Superior temporal gyrus (tissue), 1 donor: ENCODE measurements around the gene RASL11B.
A peak's percentile ranks its signal among the peaks of the same experiment; 100 is the strongest.
"Not testable (repeated sequence)": the region's sequence is repeated elsewhere in the genome, so short reads cannot be mapped to it uniquely, and the experiment has no call there.

Experiments
- DNase-seq: peaks from one replicate; pipeline ENCODE4 v3.0.0-alpha.2; 2016; ENCODE audit errors: extremely low spot score

Gene RASL11B, protein sequence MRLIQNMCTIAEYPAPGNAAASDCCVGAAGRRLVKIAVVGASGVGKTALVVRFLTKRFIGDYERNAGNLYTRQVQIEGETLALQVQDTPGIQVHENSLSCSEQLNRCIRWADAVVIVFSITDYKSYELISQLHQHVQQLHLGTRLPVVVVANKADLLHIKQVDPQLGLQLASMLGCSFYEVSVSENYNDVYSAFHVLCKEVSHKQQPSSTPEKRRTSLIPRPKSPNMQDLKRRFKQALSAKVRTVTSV

GRCh38 chr4:52861879-52862616 lies at the start of gene RASL11B:
TSS of gene RASL11B (plus strand) at chr4:52862317. CDS start at chr4:52862508, 191 bp downstream.
- DNase-seq = peak; percentile 78

GRCh38 chr4:52813546-52813945 lies 48.6 kb upstream of the RASL11B start:
- DNase-seq = no peak

- DNase-seq = no peak
Measured at GRCh38 chr4:52822583-52822971, 39.5 kb upstream of the RASL11B start.

- no peak for DNase-seq
Measured at GRCh38 chr4:52822972-52823701, 39.0 kb upstream of the RASL11B start.

DNA sequence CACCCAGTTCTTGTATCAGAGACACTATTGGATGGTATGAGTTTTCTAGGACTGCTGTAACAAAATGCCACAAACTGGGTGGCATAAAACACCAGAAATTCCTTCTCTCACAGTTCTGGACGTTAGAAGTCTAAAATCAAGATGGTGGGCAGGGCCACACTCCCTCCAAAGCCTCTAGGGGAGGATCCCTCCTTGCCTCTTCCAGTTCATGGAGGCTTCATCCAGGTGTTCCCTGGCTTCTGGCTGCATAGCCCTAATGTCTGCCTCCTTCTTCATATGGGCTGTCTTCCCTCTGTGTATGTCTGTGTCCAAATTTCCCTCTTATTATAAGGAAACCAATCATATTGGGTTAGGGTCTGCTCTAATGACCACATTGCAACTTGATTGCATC lies 38.4 kb upstream of the RASL11B start:
- no peak for DNase-seq

DNA sequence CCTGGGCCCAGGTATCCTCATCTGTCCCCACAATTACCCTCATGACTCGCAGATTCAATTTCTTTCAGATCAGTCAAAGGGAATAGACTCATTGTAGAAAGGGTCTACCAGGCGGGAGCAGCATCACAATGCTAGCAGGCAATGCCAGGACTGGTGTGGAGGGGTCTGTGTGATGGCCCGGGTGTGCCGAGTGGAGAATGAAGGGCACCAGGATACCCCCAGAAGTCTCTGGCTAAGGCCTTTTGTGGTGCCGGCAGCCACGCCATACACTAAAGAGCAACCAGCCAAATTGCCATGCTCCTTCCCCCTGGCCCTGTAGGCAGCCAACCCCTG lies 37.9 kb upstream of the RASL11B start:
- no peak for DNase-seq

DNA sequence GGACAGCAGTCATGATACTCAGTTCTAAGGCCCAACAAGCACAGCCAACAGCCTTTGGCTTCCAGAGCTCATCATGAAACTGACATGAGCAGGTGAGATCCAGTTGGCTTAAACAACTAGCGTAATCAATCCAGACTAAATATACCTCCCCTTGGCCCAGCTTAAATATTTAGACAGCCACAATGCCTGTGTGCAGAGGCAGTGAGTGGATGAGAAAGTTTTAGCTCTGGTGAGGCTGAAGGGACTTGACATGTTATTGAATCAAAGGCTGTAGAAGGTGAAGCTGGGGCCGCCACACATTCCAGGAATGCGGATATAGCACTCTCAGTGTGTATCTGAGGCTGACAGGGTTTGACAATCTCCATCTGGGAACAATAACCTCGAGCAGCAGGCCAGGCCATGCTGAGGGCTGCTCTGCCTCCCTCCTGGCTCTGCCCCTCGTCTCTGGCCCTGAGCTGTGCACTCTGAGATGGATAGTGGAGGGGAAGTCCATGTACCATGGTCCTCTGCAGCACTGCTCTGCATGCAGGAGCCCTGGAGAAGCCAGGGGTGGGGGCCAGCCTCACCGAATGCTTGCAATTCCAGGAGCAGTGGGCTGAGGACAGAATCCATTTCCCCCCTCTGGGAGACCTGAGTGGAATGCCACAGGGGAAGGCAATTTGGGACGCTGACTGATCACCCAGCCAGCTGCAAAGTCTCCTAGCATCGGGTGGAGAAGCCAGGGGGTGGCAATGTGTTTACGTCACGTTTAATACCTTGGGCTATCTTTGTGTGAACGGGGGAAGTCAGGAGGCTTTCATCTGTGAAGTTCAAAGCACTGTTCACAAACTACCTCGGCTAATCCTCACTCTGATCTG lies 37.3 kb upstream of the RASL11B start:
- DNase-seq = no peak

GRCh38 chr4:52825460-52826090 lies 36.5 kb upstream of the RASL11B start:
- DNase-seq = no peak

GRCh38 chr4:52833941-52834525 lies 28.1 kb upstream of the RASL11B start:
- DNase-seq = no peak

DNA sequence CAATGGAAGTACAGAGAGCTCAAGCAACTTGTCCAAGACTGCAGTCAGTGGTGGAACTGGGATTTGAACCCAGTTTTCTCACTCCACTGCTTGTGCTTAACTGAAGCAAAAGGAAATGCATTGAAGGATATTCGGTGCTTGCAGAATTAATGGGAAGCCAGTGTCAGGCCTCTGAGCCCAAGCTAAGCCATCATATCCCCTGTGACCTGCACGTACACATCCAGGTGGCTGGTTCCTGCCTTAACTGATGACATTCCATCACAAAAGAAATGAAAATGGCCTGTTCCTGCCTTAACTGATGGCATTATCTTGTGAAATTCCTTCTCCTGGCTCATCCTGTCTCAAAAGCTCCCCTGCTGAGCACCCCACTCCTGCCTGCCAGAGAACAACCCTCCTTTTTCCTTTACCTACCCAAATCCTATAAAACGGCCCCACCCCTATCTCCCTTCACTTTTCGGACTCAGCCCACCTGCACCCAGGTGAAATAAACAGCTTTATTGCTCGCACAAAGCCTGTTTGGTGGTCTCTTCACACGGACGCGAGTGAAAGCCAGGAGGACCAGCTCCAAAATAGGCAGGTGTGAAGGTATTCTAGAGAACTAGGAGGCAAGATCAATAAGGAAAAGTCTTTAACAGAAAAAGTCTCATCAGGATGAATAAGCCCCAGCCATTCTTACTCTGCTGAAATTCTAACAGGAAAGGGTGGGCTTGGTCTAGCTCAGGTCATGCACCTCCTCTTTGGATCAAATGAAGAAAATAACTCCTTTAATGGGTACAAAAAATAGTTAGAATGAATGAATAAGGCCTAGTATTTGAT lies 27.3 kb upstream of the RASL11B start:
- DNase-seq = not testable (repeated sequence)

DNA sequence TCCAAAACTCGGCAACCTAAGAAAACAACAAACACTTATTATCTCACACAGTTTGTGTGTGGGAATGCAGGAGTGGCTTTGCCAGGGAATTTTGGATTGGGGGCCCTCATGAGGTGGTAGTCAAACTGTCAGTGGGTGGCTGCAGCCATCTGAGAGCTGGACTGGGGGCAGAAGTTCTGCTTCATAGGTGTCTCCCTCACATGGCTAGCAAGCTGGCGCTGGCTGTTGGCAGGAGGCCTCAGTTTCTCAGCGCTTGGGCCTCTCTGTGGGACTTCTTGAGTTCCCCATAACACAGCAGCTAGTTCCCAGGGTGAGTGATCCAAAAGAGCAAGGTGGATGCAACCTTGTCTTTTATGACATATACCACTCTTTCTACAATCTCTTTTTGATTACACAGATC lies 26.0 kb upstream of the RASL11B start:
- no peak for DNase-seq

- no peak for DNase-seq
Measured at GRCh38 chr4:52836678-52837077, 25.4 kb upstream of the RASL11B start.

DNA sequence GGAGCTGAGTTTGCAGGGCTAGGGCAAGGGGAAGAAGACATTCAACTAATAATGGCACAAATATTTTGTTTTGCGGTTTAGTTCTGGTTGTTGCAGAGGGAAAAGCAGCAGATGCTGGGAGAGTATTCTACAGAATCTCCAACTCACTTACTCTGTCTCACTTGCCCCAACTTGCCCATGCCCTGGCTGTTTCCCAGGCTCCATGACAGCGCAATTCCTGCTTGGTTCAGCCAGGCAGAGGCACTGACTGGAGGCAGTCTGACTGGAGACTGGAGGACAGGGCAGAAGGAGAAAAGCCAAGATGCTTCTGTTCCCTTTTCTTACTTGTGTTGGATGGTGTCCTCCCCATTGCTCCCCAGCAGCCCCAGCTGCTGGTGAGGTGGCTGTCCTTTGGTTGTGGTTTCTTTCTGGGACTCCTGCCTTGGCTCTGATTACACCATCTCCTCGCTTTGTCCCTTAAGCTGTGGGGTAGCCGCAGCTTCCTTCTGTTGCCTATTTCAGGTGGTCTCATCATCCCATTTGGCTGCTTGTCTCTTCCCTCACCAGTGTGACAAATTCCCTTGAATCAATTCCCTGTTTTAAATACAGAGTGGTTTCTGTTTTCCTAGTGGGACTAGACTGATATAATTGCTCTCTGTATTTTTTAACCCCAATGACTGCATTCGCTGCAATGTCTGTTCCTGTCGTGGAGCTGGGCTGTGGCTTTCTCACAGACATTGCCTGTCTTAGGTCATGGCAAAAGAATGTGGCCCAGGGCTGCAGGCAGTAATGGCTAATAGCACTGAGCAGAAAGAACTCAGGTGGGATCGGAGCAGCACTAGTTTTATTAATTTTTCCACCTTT lies 24.2 kb upstream of the RASL11B start:
- peak; percentile 7 for DNase-seq

DNA sequence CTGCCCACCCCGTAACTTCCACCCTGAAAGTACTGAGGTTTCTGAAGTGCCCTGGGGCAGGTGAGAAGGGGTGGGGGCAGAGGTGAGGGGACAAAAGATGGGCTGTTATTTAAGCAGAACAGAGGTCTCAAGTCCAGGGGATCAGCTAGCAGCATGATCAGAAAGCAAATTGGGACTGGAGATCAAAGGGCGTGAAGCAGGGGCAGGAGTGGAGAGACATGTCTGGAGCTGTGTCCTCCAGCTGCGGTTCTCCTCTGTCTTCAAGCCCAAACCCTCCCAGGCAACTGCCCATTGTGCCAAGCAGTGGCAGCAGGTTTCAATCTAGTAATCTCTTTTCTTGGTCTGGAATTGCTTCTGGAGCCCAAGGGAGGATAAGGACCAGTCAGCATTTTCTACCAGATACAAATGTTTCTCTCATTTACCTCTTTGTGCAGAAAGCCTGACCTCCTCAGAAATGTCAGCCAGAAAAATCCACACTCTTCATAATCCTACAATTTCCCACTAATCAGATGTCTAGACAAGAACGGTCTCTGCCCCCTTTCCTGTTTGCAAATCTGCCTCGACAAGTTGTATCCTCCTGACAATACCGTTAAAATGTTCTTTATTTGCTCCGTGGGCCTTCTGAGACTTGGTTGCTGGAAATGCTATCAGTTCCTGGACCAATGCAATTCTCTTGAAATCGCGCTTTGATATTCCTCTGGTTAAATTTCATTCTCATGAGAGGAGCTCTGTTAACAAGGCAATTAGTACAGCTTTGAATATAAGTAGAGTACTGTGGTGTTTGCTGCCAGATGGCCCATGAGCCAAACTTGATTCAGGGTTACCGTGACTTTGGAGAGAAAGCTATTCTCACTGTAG lies 23.2 kb upstream of the RASL11B start:
- DNase-seq = peak; percentile 4

- DNase-seq = peak; percentile 6
Measured at GRCh38 chr4:52840531-52841370, 21.4 kb upstream of the RASL11B start.

DNA sequence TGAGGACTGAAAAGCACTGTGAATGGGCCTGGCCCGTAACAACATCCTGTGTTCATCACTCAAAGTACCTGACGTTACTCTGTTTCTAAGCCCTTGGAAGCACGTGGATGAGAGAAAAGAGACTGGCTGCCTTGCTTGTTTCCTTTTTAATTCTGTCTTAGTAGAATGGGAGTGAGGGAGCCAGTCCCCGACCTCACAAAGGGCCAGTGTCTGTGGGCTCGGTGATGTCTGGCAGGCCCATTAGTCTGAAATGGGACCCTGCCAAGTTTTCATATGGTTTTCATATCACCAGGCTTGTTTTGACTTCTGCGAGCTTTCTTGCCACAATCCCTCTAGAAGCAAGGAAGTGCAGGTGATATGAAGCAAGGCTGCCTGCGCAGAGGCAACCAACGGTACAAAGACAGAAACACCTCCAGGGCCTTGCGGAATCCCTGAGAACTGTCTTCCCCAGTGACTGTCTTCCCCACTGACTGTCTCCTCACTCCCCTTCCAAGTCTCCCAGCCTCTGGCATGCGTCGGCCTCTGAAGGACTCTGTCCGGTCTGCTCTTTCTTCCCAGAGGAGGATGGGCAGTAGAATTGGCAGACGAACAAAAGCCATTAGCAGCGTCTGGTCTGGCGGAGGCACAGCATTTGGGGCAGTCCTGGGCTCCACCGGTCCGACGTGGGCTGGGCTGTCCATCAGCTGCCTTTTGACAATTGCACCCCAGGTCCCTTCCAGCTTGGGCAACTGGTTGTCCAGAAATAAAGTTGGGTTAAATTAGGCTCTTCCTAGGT lies 20.2 kb upstream of the RASL11B start:
- DNase-seq = peak; percentile 45

DNA sequence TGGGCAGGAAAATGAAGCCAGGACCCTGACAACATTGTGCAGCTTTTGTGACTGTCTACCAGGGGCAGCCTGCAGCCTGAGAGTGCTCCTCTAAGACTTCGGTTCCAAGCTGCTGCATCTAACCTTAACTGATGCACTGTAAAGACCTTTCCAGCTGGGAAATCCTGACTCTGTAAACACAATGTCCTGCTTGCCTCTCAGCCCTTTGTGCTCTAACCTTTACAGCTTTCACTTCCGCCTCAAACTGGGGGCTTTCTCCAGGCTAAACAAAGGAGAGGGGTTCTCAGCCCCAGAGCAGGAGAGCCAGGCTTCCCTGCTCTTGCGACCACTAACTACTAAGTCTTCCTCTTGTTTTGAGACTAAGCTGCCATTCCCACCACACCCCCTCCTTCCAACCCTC lies 19.3 kb upstream of the RASL11B start:
- DNase-seq = no peak
